ENCODE data around the gene MYO1H. TPM values are rescaled to one million over a fixed set of nuclear protein-coding genes. Genes with fewer than 3 reads are reported as not detected.

The MYO1H gene
- total RNA-seq, 1 experiment from 2014 or later: not detected

DNA sequence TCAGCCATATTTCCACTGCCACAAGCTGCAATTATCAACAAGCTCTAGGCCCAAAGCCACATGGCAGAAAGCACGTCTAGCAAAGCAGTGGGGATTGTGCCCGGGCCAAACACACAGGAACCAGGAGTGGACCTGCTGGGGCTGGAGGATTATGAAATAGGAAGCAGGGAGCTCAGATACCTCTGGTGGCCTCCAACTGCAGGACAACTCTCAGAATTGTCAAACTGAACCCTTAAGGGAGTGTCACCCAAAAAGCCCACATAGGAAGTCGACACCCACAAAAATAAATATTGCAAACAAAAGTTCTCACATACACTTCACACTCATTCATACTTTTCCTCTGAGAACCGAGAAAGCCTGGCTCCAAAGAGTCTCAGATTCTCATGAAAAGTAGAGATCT is 103.3 kb downstream of the MYO1H start:
- peaks cover 98% of the 10 kb centered on the region for H3K36me3 ChIP-seq
- H3K4me3 ChIP-seq: no peak overlapping the region
- DNase-seq (ENCODE audit: low read depth in 1 of 2, low spot score in 2 of 2): no peak
- no peaks in the 10 kb centered on the region for H3K9me3 ChIP-seq (replicated peaks)
- no peak overlapping the region for H3K27ac ChIP-seq
- no peaks in the 10 kb centered on the region for H3K4me1 ChIP-seq (replicated peaks)
- no peaks in the 10 kb centered on the region for H3K27me3 ChIP-seq (replicated peaks)

DNA sequence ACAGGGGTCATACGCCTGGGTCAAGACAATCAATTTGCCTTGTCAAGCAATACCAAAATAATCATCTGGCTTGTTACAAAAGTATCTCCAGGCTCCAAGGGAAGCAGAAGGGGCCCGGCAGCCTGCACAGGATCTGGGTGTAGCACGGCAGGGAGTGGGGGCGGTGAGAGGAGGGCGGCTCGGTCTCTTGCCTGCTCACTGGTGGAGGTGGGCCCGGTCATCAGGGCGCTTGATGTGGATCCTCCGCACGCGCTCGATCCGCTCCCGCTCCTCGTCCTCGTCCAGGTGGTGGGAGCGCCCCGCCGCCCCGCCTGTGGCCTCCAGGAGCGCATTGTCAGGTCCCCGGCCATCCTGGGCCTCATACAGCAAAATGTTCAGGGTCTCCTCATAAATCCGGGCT is 103.7 kb downstream of the MYO1H start:
- Histone ChIP-seq H3K9me3 (replicated peaks) (no peaks in the 10 kb centered on the region), H3K4me3 (no peak overlapping the region), H3K36me3 (peaks cover 98% of the 10 kb centered on the region), H3K27ac (no peak overlapping the region), H3K27me3 (replicated peaks) (no peaks in the 10 kb centered on the region), H3K4me1 (replicated peaks) (no peaks in the 10 kb centered on the region)
- DNase-seq (ENCODE audit: low read depth in 1 of 2, low spot score in 2 of 2): no peak

DNA sequence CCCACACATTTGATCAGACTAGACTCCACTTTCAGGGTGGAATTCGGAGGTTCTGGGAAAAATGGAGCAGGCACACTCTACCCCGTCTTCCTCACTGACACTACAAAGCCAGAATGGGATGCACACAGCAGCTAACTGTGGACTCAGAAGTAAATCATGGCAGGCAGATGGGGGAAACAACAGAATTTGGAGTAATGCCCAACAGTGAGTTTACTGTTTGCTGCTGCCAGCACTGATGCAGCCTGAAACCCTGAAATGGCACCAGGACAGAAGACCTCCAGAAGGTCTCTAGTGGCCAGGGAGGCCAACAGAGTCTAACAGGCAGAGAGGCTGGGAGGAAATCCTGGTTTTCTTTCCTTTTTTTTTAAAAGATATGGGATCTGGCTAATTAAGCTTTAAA is 104.8 kb downstream of the MYO1H start:
- no peaks in the 10 kb centered on the region for H3K9me3 ChIP-seq (replicated peaks)
- H3K4me1 ChIP-seq (replicated peaks): no peaks in the 10 kb centered on the region
- DNase-seq (ENCODE audit: low read depth in 1 of 2, low spot score in 2 of 2): no peak
- no peak overlapping the region for H3K27ac ChIP-seq
- no peaks in the 10 kb centered on the region for H3K27me3 ChIP-seq (replicated peaks)
- peaks cover 98% of the 10 kb centered on the region for H3K36me3 ChIP-seq
- H3K4me3 ChIP-seq: no peak overlapping the region

DNA sequence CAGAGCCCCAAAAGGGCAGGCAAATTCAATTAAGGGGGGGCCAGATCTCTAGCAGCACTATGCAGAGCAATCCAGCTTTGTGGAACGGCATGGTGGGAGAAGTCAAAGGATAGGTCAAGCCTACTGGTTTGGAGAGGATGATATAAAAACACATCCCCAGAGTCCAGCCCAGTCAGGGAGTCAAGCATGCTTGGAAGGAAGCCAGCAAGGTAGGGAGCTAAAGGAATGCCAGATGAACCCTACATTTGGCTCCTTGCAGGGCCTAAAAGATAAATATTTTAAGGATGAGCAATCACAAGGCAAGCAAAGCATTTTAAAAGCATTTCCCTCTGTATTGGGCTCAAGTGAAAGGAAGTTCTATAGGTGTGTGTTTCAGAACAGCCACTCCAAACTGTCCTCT is 108.0 kb downstream of the MYO1H start:
- no peak for DNase-seq (ENCODE audit: low read depth in 1 of 2, low spot score in 2 of 2)
- H3K36me3 ChIP-seq: peaks cover 91% of the 10 kb centered on the region
- no peaks in the 10 kb centered on the region for H3K27me3 ChIP-seq (replicated peaks)
- H3K27ac ChIP-seq: no peak overlapping the region
- H3K4me1 ChIP-seq (replicated peaks): peaks cover 31% of the 10 kb centered on the region
- no peak overlapping the region for H3K4me3 ChIP-seq
- H3K9me3 ChIP-seq (replicated peaks): no peaks in the 10 kb centered on the region

DNA sequence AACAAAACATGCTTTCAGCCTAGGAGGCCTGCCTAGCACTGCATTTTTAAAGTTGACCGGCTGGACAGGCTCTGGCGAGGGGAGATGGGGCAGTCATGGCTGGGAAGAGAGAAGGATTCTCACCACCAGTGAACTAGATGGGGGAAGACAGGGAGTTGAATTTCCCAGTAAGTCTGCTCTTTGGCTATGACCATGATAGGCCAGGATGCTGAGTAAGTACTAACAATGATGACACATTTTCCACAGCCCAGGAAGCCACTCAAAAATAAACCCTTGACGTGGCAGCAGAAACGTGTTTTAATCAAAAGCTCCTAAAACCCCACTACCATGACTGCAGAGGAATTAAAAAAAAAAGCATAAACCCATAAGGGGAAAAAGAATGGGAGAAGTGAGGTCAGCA is 110.4 kb downstream of the MYO1H start:
- H3K27ac ChIP-seq: peak overlapping the region; percentile 83
- H3K36me3 ChIP-seq: peaks cover 72% of the 10 kb centered on the region
- no peak overlapping the region for H3K4me3 ChIP-seq
- DNase-seq (ENCODE audit: low read depth in 1 of 2, low spot score in 2 of 2): no peak
- H3K4me1 ChIP-seq (replicated peaks): peaks cover 55% of the 10 kb centered on the region
- no peaks in the 10 kb centered on the region for H3K27me3 ChIP-seq (replicated peaks)
- no peaks in the 10 kb centered on the region for H3K9me3 ChIP-seq (replicated peaks)

DNA sequence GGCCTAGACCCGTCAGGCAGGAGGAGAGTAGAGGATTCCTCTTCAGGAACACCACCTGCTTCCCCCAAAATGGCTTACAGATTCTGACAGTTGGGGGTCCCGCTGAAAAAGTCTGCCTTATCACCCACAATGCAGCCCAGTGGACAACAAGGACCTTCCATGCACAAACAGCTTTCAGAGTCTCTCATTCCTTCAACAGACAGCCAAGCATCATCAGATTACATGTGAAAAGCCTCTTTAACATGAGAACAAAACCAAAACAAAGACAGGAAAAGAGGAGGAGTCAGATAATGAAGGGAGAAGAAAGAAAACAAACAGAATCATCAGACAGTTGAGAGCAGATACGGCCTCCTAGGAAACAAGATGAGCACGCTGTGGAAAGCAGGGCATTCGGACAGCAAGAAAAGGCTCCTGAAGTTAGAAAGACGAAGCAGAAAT is 111.1 kb downstream of the MYO1H start:
- DNase-seq (ENCODE audit: low read depth in 1 of 2, low spot score in 2 of 2): peak in 1 of 2 experiments; percentile 68
- Histone ChIP-seq H3K4me1 (replicated peaks) (peaks cover 61% of the 10 kb centered on the region), H3K27ac (peak overlapping the region; percentile 83), H3K36me3 (peaks cover 65% of the 10 kb centered on the region), H3K27me3 (replicated peaks) (no peaks in the 10 kb centered on the region), H3K9me3 (replicated peaks) (no peaks in the 10 kb centered on the region), H3K4me3 (no peak overlapping the region)

DNA sequence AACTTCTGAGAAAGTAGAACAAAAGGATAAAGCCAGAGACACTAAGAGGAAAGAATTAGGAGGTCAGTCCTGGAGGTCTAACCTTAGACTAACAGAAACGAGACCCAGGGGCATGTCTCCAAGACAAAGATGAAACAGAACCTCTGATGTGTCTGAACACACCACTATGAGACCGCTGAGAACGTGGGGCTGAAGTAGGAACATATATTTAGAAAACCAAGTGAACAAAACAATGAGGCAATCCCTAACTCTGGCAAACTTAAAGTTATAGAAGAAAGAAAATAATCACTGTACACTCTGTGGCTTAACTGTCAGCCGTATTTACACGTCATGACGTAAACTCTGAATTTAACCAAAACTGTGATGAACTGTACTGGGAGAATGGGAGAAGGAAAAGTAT is 111.5 kb downstream of the MYO1H start:
- peak in 1 of 2 experiments; percentile 54 for DNase-seq (ENCODE audit: low read depth in 1 of 2, low spot score in 2 of 2)
- Histone ChIP-seq H3K27me3 (replicated peaks) (no peaks in the 10 kb centered on the region), H3K9me3 (replicated peaks) (no peaks in the 10 kb centered on the region), H3K27ac (peak overlapping the region; percentile 83), H3K4me3 (no peak overlapping the region), H3K36me3 (peaks cover 64% of the 10 kb centered on the region), H3K4me1 (replicated peaks) (peaks cover 65% of the 10 kb centered on the region)

DNA sequence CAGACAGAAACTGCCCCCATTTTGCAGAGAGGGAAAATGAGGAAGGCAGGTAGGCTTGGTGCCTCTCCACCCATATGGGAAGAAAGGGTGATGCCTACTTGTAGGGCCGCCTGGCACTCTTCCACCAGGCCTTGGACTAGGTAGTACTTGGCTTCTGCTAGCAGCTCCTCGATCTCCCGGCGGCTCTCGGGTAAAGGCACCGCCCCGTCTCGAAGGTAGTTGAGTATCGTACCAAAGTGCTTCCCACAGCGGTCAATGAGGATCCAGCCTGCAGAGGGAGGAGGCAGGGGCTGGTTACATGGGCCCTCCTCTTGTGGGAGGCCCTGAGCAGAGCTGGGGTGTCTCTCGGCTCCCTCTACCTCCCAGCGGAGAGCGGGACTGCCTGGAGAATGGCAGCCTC is 112.8 kb downstream of the MYO1H start:
- Histone ChIP-seq H3K4me3 (no peak overlapping the region), H3K9me3 (replicated peaks) (no peaks in the 10 kb centered on the region), H3K36me3 (peaks cover 64% of the 10 kb centered on the region), H3K27me3 (replicated peaks) (no peaks in the 10 kb centered on the region), H3K27ac (peak overlapping the region; percentile 98), H3K4me1 (replicated peaks) (peaks cover 77% of the 10 kb centered on the region)
- DNase-seq (ENCODE audit: low read depth in 1 of 2, low spot score in 2 of 2): no peak

DNA sequence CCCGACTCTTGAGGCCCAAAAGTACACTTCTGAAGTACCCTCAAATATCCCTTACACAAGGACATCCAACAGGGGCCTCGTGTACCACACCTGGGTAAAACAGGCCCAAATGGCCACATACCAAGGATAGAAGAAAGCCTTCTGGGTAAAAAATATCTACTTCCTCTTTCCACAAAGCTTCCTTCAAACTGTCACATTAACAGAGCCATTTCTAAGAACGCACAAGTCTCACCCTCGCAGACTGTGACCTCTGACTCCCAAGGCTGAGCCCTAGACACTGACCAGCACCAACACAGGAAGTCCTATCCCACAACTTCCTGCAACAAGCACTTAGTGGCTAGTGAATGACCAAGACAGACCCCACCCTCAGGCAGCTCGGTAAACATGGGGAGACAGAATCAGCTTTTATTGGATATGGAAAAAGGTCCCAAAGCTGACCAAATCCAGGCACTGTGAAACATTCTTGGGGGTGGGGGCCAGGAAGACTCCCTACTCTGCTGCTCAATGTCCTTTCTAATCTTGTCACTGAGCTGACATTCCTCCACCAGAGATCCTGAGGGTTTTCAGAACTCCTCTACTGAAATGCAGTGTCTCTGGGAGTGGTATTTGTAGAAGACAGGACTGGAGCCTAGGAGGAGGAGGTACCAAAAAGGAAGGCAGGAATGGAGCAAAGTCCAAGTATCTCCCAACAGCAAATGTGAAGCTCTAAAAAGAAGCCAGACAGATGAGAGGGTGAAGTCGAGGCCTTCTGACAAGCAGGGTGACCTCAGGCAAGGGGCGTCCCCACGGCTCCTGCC is 113.5 kb downstream of the MYO1H start:
- peaks cover 77% of the 10 kb centered on the region for H3K4me1 ChIP-seq (replicated peaks)
- H3K27ac ChIP-seq: peak overlapping the region; percentile 98
- no peak overlapping the region for H3K4me3 ChIP-seq
- peaks cover 64% of the 10 kb centered on the region for H3K36me3 ChIP-seq
- H3K9me3 ChIP-seq (replicated peaks): no peaks in the 10 kb centered on the region
- no peaks in the 10 kb centered on the region for H3K27me3 ChIP-seq (replicated peaks)
- peak in 1 of 2 experiments; percentile 48 for DNase-seq (ENCODE audit: low read depth in 1 of 2, low spot score in 2 of 2)

DNA sequence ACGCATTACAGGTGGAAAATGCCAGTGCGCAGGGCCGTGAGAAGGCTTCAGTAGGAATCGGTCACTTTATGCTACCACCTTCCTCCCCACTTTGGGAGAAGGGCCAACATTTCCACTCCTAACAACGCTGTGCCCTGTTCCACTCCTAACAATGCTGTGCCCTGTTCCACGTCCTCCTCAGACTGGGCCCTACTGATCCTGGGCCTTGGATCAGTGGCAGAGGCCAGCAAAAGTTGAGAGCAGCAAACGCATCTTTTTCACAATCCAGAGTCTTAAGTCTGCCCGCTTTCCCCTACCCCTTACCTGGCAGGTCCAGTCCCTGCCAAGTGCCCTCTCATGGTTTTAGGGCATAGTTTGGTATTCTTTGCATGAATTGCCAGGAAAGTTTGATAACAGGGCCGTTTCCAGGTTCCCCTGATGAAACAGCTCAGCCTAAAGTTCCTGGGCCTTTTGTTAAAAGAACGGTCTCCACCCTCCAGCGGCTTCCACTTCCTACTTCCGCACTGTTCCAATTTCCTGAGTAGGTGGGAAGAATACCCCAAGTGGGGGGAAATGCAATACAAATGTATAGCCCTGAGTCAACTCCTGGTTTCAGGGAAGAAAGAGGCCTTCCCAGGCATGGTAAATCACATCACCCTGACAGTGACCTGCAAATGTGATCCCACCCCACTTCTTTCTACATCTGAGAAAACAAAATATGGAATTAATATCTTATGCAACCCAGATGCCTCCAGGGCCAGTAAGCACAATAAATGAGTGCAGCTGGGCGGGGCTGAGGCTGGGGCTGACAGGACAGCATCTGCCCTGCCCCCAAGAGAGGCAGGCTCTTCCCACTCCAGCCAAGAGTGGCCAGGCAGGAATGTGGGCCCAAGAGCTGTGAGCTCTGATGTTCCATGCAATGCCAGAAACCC is 114.4 kb downstream of the MYO1H start:
- Histone ChIP-seq H3K4me3 (no peak overlapping the region), H3K36me3 (peaks cover 62% of the 10 kb centered on the region), H3K27me3 (replicated peaks) (no peaks in the 10 kb centered on the region), H3K9me3 (replicated peaks) (no peaks in the 10 kb centered on the region), H3K27ac (peak overlapping the region; percentile 98), H3K4me1 (replicated peaks) (peaks cover 77% of the 10 kb centered on the region)
- peak; percentile 82 to 87 for DNase-seq (ENCODE audit: low read depth in 1 of 2, low spot score in 2 of 2)

DNA sequence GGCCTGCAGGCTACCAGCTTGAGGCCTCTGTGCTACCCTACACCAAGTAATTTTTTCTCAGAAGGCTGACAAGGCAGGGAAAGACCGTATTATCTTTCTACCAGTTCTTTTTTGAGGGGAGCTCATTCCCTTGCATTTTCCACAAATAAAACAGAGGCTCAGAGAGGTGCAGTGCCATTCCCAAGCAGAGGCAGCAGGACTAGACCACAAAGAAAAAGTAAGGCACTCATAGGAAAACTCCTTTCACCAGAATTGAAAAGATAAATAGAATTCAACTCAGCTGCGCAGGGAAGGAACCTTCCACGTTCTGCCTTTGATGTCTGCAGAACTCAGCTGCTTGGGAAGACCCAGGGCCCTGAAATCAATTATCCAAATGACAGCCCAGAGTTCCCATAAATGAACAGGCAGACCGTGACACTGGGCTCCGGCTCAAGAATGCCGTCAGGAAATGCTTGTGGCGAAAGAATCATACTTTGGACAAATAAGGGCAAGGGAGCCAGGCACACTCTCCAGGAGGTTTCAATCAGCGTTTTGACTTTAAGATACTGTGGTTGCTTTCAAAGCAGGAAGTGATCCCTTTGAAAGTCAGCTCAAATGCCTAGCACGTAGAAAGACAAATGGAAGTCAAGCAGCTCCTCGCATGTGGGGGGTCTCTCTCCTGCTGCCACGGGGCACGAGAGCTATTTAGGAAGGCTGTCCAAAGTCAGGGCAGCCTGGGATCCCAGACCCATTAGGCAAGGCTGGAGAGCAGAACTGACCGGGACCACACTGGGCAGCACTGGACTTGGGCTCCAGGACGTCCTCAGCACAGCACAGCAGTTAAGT is 115.4 kb downstream of the MYO1H start:
- H3K4me3 ChIP-seq: peak overlapping the region; percentile 15

DNA sequence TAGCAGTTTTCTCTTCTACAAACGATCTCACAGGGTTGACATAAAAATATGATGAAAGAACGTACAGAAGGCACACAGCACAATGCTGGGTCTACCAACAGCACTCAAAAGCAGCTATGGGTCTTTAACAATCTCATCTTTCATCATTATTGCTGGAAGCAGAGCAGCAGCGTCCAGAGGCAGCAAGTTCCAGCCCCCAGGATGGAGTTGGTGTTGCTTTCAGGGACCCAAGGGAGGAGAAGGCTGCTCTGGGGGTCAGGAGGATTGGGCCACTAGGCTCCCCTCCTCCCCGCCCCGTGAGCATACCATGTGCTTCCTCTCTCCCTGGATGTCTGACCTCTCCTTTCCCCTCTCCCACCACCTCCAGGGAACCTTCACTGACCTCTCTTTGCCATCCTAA is 116.1 kb downstream of the MYO1H start:
- peak overlapping the region; percentile 15 for H3K4me3 ChIP-seq
- H3K27ac ChIP-seq: peak overlapping the region; percentile 98
- DNase-seq (ENCODE audit: low read depth in 1 of 2, low spot score in 2 of 2): no peak
- no peaks in the 10 kb centered on the region for H3K27me3 ChIP-seq (replicated peaks)
- no peaks in the 10 kb centered on the region for H3K9me3 ChIP-seq (replicated peaks)
- H3K36me3 ChIP-seq: peaks cover 58% of the 10 kb centered on the region
- H3K4me1 ChIP-seq (replicated peaks): peaks cover 65% of the 10 kb centered on the region

More for the DNA sequence above, 115.4 kb downstream of the MYO1H start:
- Histone ChIP-seq H3K36me3 (peaks cover 62% of the 10 kb centered on the region), H3K4me1 (replicated peaks) (peaks cover 71% of the 10 kb centered on the region), H3K27me3 (replicated peaks) (no peaks in the 10 kb centered on the region), H3K27ac (peak overlapping the region; percentile 98), H3K9me3 (replicated peaks) (no peaks in the 10 kb centered on the region)
- peak; percentile 90 to 95 for DNase-seq (ENCODE audit: low read depth in 1 of 2, low spot score in 2 of 2)

DNA sequence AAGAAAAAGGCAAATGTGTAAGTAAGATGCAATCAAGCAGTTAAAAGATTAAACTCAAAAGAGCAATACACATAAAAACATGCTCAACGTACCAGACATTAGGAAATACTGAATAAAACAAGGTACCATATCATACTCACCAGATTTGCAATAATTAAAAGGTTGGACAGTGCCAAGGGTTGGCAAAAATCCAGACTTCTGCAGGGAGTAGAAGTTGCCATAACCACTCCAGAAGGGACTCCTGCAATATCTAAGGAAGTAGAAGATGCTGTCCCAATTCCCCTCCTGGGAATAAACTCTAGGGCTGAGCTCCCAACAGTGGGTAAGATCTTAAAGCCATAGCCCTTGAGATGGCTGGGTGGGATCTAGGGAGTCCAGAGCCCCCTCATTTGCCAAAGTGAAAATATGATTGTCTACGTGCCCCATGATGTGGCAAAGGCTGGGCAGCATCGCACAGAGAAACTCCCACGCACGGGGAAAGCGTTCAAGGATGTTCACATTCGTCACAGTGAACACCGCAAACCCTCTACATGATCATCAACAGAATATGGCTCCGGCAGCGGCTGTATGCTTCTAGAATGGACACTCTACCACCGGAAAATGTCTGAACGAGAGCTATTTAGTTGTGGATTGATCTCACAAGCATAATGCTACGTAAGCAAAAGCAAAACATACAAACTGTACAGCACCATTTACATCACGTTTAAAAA is 117.1 kb downstream of the MYO1H start:
- H3K9me3 ChIP-seq (replicated peaks): no peaks in the 10 kb centered on the region
- peak overlapping the region; percentile 98 for H3K27ac ChIP-seq
- no peak overlapping the region for H3K4me3 ChIP-seq
- peaks cover 54% of the 10 kb centered on the region for H3K4me1 ChIP-seq (replicated peaks)
- no peak for DNase-seq (ENCODE audit: low read depth in 1 of 2, low spot score in 2 of 2)
- peaks cover 54% of the 10 kb centered on the region for H3K36me3 ChIP-seq
- H3K27me3 ChIP-seq (replicated peaks): no peaks in the 10 kb centered on the region

Measured in SJSA1 (cell line).